ENCODE results near the gene TAX1BP1.
A peak's percentile ranks its signal among the peaks of the same experiment; 100 is the strongest.
"Not testable (repeated sequence)": the region's sequence is repeated elsewhere in the genome, so short reads cannot be mapped to it uniquely, and the experiment has no call there.

Gene TAX1BP1

DNA sequence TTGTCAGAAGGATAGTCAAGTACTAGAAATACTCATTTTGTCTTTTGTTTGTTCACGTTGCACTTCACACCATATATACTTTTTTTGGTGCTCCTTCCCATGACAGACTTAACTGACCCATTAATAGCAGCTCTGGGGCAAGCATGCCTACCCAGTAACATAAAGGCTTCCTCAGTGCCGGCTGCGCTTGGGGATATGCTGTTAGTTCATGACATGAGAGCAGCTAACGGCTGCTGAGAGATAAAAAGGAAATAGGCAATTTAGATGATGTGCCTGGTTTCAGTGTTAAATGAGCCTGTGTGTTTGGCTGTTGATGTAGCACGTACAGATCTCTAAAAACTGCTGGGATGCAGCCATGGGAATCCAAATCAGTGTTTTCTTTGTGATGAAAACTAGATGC, 86.4 kb downstream of the TAX1BP1 start:
- in situ Hi-C loops (cut with HindIII; ENCODE audit: low pct_ligation_motif_present, low pct_unique_long_range_greater_than_20kb, low sequenced_read_pairs) = no loop called here
- DNase-seq = no peak

DNA sequence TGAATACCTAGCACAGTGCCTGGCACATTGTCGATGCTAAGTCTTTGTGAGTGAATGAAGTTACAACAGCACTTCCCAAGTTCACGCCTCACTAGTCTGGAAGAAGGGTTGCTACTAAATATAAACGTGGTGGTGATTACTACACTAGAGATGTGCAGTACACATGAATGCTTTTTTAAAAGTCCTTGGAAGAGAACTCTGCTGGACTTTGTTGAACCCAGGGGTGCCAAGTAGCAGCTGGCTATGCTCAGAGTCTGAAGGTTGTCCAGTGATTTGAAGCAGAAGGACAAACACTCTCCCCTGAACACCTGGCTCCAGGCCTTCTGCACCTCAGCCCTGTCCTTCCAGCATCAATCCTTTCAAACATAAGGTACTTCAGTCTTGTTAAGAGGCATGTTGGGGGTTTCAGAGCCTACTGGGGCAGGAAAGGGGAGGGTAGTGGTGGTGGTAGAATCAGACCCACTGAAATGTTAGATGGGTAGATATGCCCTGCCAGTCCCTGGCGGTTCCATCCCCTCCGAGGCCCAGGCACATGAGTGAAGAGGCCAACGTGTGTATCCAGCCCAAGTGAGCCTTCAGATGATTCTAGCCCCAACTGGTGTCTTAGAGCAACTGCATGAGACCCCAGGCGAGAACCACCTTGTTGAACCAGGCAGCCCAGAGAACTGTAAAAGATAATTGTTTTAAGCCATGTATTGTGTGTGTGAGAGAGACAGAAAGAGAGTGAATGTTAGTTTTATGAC, 94.4 kb downstream of the TAX1BP1 start:
- no peak for DNase-seq
- in situ Hi-C loops (cut with HindIII; ENCODE audit: low pct_ligation_motif_present, low pct_unique_long_range_greater_than_20kb, low sequenced_read_pairs) = no loop called here

DNA sequence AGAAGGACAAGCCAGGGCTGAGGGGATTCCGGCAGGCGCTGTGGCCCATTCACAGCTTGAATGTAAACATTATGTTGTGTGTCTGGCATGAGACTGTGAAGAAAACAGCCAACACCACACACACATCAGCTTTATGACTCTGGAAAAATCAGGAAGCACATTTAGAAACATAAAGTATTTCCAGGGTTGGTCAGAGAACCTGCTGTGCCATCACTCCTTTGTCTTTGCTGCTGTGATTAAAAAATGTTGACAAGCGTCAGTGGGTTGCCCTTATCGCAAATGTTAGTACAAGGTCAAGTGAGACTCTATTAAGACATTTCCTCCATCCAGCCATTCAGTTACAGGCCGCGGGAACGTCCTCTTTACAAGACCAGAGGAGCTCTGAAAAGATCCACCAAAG, 95.4 kb downstream of the TAX1BP1 start:
- in situ Hi-C loops (cut with HindIII; ENCODE audit: low pct_ligation_motif_present, low pct_unique_long_range_greater_than_20kb, low sequenced_read_pairs) = no loop called here
- DNase-seq = no peak

DNA sequence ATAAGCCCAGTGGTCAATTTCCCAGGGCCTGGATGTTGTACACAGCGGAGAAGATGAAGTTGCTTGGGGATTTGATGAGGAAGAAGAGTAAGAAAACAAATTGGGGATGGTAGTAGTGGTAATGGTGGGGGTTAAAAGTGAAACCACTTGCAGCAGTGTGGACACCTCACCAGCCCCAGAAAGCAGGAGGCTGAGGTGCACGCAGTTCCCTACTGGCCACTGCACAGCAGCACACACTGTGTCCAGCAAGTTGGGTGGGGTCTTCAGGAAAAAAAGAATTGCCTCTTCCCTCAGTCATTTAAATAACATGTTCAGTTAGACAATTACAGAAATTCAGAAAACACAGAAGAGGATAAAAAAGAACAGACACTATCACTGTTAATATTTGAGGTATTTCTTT, 96.6 kb downstream of the TAX1BP1 start:
- DNase-seq = no peak
- in situ Hi-C loops (cut with HindIII; ENCODE audit: low pct_ligation_motif_present, low pct_unique_long_range_greater_than_20kb, low sequenced_read_pairs) = no loop called here

DNA sequence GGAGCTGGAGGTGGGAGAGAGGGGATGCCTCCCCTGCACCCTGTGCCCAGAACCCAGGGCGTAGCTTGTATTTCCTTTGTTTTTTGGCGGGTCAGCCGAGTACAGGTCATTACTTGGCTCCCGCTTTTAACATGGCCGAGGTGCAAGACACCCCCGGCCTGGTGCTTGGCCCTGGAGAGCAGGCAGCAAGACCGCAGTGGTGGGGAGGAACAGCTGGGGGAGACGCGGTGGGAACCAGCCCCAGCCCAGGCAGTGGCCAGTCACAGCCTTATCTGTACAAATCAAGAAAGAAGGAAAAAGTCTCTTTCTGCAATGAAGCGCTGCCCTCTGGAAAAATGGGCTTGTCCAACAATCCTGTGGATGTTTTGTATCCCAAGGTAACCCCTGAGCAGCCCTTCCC, 99.1 kb downstream of the TAX1BP1 start:
- DNase-seq = no peak
- in situ Hi-C loops (cut with HindIII; ENCODE audit: low pct_ligation_motif_present, low pct_unique_long_range_greater_than_20kb, low sequenced_read_pairs) = no loop called here

DNA sequence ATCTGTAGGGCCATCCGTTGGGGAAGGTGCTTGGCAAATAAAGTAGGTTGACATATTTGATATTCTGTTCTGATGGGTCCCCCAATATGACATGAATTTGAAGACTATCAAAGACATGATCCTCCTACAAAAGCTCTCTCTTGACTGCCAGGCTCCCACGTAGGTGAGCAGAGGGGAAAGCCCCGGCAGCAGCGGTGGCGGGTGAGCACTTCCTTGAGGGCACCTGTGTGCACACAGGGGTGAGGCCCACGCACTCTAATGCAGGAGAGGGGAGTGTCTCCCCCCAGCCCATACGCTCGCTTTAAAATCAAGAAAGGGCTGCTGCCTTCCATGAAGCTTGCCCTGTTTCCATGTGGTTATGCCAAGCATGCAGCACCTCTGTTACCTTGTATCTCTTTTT, 100.4 kb downstream of the TAX1BP1 start:
- DNase-seq = no peak
- in situ Hi-C loops (cut with HindIII; ENCODE audit: low pct_ligation_motif_present, low pct_unique_long_range_greater_than_20kb, low sequenced_read_pairs) = no loop called here

DNA sequence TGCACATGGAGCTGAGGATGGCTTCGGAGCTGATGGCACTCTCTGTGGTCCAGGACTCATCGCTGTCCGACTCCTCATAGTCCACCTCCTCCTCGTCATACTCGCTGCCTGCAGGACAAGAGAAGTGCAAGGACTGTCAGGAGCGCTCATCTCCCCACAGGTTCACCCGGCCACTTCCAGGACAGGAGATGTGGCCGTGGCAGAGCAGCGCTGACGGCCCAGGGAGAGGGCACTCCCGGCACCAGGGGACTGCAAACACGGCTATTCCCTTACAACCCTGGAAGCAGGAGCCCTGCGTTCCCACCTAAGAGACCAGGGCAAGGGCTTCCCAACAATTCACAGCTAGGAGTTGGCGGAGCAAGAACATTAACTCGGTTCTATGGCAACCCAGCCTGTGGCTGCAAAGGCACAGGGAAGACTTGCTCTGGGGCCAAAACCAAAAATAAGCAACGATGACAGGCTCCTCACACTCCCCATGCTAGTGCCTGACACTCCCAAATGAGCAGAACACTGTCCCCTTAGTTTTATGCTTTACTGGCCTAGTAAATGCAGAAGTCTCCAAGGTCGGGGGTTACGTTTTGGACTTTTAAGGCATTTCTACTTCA, 100.9 kb downstream of the TAX1BP1 start:
- in situ Hi-C loops (cut with HindIII; ENCODE audit: low pct_ligation_motif_present, low pct_unique_long_range_greater_than_20kb, low sequenced_read_pairs) = no loop called here
- no peak for DNase-seq

DNA sequence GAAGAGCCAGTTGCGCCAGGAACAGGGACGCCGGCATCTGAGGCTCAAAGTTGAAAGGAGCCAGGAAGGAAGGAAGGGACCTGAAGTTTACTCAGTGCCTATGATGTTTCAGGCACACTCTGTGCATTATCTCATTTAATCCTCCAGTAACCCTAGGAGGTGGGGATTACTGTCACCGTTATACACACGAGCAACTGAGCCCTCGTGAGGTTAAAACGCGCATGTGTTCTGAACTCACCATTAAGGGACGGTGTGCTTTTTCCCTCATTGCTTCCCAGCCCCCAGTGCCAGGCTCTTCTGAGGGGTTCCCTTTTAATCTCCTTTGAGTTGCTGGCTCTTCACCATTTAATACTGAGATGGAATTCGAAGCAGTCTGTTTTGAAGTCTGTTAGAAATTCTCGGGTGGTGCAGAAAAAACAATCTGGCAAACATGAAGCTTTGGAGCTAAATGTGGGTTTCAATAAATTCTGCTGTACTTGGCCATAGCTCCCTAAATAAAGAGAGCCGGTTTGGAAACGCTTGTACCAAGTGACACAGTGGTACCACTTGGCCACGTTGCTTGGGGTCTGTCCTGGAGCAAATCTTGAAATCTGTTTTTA, 102.2 kb downstream of the TAX1BP1 start:
- in situ Hi-C loops (cut with HindIII; ENCODE audit: low pct_ligation_motif_present, low pct_unique_long_range_greater_than_20kb, low sequenced_read_pairs) = no loop called here
- DNase-seq = no peak

DNA sequence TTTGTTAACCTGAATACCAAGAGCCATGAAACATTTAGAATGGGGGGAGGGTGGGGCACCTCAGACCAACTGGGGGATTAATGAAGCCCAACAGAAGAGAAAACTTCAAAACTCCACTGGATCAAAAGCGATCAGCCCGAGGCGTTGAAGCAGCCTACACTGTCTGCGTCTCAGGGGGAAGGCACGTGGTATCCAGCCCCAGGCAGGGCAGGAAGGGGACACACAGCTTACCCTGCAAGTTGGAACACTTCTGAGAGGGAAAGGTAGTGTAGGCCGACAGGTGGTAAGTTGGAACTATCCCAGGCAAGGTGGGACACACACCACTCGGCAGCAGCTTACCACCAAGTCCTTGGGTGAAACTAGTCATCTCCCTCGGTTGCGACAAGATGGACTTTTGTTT, 102.9 kb downstream of the TAX1BP1 start:
- in situ Hi-C loops (cut with HindIII; ENCODE audit: low pct_ligation_motif_present, low pct_unique_long_range_greater_than_20kb, low sequenced_read_pairs) = no loop called here

DNA sequence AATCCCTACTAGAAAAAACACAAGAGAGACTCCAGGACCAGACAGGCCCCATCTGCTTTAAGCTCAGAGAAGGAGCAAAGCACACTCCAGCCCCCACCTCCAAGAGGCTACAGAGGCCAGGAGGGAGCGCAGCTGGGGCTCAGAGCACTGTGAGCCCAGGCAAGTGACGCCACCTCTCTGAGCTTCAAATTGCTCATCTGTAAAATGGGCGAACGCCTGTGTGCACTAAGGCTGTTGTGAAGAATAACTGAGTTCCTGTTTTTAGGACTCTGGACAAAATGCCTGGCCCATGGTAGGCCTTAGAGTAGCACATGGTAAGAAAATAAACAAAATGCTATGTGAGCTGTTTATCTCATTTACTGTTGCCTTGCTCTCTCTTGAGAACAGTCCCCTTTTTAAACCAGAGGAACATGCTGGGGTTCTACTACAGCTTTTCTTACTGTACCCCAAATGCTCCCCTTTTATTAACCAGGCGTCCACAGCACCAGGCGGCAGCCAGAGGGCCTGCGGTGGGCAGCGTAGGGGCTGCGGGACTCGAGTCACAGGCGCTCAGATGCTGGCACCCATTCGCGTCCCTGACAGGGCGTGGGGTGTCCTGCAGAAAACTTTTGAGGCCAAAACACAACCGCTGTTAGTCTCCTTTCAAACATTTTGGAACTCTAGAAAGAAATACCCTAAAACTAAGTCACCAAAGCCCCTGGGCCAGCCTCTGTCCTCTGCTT, 103.8 kb downstream of the TAX1BP1 start:
- DNase-seq = no peak
- in situ Hi-C loops (cut with HindIII; ENCODE audit: low pct_ligation_motif_present, low pct_unique_long_range_greater_than_20kb, low sequenced_read_pairs) = no loop called here

More for the DNA sequence above, 102.9 kb downstream of the TAX1BP1 start:
- DNase-seq = no peak

DNA sequence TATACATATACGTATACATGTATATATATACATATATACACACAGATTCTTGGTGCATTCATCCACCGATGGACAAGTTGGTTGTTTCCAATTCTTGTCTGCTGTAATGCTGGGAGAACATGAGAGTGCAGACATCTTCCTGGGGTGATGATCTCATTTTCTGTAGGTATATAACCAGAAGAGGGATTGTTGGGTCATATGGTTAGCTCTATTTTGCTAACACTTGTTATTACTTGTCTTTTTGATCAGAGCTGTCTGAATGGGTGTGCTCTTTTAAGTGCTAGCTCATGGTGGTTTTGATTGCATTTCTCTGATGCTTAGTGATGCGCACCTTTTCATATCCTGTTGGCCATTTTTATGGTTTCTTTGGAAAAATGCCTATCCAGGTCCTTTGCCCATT, 106.4 kb downstream of the TAX1BP1 start:
- DNase-seq = no peak
- in situ Hi-C loops (cut with HindIII; ENCODE audit: low pct_ligation_motif_present, low pct_unique_long_range_greater_than_20kb, low sequenced_read_pairs) = no loop called here

DNA sequence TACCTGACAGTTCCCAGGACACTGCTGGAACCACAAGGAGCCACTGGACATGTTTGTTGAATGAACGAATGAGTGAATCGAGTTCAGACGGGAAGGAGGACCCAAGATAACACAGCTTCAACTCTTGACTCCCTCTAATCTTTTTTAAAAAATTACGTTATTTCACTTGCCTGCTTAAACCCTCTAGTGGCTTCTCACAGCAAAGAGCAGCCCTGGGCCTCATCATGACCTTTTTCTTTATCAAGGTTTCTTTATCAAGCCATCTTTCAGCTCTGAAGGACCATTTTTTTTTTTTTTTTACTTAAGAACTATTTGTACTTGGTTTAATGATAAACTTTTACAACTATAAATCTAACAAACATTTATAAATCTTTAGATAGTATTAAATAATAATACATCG, 110.6 kb downstream of the TAX1BP1 start:
- no peak for DNase-seq
- in situ Hi-C loops (cut with HindIII; ENCODE audit: low pct_ligation_motif_present, low pct_unique_long_range_greater_than_20kb, low sequenced_read_pairs) = no loop called here

DNA sequence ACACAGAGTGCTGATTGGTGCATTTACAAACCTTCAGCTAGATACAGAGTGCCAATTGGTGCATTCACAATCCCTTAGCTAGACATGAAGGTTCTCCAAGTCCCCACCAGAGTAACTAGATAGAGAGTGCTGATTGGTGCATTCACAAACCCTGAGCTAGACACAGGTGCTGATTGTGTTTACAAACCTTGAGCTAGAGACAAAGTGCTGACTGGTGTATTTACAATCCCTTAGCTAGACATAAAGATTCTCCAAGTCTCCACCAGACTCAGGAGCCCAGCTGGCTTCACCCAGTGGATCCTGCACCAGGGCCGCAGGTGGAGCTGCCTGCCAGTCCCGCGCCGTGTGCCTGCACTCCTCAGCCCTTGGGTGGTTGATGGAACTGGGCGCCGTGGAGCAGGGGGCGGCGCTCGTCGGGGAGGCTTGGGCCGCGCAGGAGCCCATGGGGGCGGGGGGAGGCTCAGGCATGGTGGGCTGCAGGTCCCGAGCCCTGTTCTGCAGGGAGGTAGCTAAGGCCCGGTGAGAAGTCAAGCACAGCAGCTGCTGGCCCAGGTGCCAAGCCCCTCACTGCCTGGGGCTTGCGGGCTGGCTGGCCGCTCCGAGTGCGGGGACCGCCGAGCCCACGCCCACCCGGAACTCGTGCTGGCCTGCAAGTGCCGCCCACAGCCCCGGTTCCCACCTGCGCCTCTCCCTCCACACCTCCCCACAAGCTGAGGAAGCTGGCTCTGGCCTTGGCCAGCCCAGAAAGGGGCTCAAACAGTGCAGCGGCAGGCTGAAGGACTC, 116.9 kb downstream of the TAX1BP1 start:
- in situ Hi-C loops (cut with HindIII; ENCODE audit: low pct_ligation_motif_present, low pct_unique_long_range_greater_than_20kb, low sequenced_read_pairs); DNase-seq: not testable (repeated sequence)

DNA sequence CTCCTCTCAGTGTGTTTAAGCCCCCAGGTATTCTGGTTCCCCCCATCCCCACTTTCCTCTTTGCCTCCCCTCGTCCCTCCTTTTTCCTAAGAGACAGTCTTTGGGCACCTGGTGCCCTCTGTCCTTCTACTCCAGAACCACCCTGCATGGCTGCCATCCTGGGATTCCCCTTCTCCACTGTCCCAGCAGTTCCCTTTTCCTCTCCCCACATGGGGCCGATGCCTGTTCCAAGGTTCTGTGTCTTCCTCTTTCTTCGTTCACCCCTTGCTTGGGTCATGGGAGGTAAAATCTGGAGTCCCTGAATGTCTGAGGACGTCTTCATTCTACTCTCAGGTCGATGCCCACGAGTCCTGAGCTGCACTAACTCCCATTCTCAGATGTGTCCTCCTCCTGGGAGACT, 120.8 kb downstream of the TAX1BP1 start:
- in situ Hi-C loops (cut with HindIII; ENCODE audit: low pct_ligation_motif_present, low pct_unique_long_range_greater_than_20kb, low sequenced_read_pairs) = no loop called here
- no peak for DNase-seq

DNA sequence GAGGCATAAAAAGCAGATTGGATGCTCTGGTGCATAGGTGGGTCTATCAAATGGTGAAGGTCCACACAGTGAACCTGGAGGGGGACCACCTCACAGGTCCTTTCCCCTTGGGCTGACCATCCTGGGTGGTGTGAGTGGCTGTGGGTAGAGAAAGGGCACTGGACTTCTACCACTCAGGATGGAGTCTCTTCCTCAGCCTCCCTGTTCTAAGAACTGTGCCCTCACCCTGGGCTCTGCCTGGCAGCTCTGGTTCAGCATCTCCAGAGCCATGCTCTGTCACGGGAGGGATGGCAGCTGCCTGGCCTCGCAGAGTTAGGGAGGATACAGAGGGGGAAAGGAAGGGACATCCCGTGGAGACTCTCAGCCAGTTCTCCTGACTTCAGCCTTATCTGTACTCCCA, 121.8 kb downstream of the TAX1BP1 start:
- in situ Hi-C loops (cut with HindIII; ENCODE audit: low pct_ligation_motif_present, low pct_unique_long_range_greater_than_20kb, low sequenced_read_pairs) = no loop called here
- no peak for DNase-seq

DNA sequence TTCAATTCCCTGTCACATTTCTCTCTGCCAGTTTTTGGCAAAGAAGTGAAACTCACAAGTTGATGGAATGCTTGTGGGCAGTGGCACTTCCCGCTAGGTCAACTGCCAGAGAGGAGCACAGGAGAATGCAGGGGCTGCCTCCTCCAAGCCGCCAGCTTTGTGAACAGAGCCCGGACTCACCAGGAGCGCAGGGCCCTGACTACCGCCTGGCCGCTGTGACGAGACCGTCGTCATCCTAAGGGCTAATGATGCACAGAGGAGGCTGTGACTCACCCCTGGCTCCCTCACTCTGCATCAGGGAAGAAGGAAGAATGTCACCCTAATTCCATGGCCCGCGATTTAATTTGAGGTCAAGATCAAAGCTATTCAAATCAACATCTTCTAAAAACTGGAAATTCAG, 123.9 kb downstream of the TAX1BP1 start:
- in situ Hi-C loops (cut with HindIII; ENCODE audit: low pct_ligation_motif_present, low pct_unique_long_range_greater_than_20kb, low sequenced_read_pairs) = no loop called here
- DNase-seq = peak; percentile 91

DNA sequence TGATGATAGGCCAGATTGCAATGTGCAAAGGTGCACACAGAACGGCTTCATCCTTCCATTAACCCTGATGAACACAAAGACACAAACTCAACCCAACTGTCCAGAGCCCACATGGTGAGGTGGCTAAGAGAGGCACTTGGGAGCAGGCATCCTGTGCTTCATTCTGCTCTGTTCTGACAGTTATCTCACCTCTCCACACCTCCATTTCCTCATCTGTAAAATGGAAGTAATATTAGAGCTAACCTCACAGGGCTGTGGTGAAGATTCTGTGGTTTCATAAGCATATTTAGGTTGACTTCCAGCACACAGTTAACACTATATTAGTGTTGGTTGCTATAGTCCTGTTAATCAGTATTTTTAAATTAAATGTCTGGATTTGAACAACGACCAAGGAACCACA, 126.3 kb downstream of the TAX1BP1 start:
- DNase-seq = no peak
- in situ Hi-C loops (cut with HindIII; ENCODE audit: low pct_ligation_motif_present, low pct_unique_long_range_greater_than_20kb, low sequenced_read_pairs) = no loop called here

DNA sequence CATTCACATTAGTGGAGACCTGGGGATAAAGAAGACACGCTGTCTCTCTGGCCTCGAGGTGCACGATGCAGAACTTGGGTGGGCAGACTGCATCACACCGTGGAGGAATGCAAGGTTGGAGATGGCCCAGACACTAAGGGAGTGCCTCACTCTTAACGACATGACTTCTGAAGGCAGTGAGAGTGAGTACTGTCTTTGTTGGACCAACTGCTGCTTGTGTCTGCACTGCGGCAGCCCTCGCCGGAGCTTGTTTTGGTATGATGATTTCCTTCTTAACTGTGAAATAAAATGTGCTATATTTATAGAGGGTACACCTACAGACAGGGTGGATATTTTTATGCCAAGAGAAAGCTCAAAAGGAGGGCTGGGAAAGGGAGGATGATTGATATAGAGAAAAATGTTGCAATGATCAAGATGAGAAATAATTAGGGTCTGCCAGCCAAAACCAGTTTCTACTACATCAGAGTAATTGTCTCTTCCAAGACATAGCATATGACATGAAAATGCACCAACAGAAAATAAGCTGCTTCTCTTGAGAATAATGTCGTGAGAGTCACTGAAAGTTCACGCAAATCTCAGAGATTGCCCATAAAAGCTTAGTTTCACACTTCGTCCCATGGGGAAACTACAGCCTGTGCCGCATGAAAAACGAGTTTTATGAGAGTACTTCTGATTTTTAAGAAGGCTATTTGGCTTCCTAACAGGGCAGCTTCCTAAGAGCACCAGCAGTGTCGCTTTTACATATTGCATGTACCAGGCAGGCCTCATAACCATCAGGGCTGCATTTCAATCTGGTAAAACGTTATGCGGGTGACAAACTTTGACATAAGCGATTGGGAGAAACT, 127.1 kb downstream of the TAX1BP1 start:
- in situ Hi-C loops (cut with HindIII; ENCODE audit: low pct_ligation_motif_present, low pct_unique_long_range_greater_than_20kb, low sequenced_read_pairs) = no loop called here
- no peak for DNase-seq
